OCI-LY3 (cell line): Measurements from ENCODE around the gene PMM2.

Experiments used
- H2AFZ ChIP-seq: fragments of 200-600, 300-600 bp; shearing (Covaris generic); 2 replicates; pipeline ENCODE4 v1.6.0; 2014; ENCODE audit warnings: antibody characterized with exemption, low read depth, low read length
- H3K27ac ChIP-seq: fragments of 200-600, 300-600 bp; sonication (generic); 2 replicates; pipeline ENCODE4 v1.5.1; 2014; ENCODE audit warnings: mild to moderate bottlenecking, low read length, moderate library complexity, mixed read lengths
- H3K27me3 ChIP-seq: fragments of 200-600, 300-600 bp; sonication (generic); 2 replicates; pipeline ENCODE4 v1.6.1; 2014; ENCODE audit warnings: low read depth, low read length, mixed read lengths
- H3K36me3 ChIP-seq: fragments of 200-600, 300-600 bp; sonication (generic); replicated peaks from 2 replicates; pipeline ENCODE3; 2014; ENCODE audit warnings: low read depth, low read length, mixed read lengths
- H3K4me1 ChIP-seq: fragments of 300-600, 200-600 bp; sonication (generic); 2 replicates; pipeline ENCODE4 v1.6.1; 2014; ENCODE audit warnings: low read length, mixed read lengths
- H3K4me2 ChIP-seq: fragments of 200-600, 300-600 bp; sonication (generic); 2 replicates; pipeline ENCODE4 v1.6.1; 2014; ENCODE audit warnings: low read length, mixed read lengths
- H3K4me3 ChIP-seq: fragments of 300-600, 200-600 bp; sonication (generic); 2 replicates; pipeline ENCODE4 v1.5.1; 2014; ENCODE audit warnings: antibody characterized with exemption, mild to moderate bottlenecking, low read length, moderate library complexity
- H3K79me2 ChIP-seq: fragments of 300-600, 200-600 bp; shearing (Covaris generic); 2 replicates; pipeline ENCODE4 v1.6.1; 2014; ENCODE audit warnings: mild to moderate bottlenecking, low read length, mixed read lengths
- H3K9ac ChIP-seq: fragments of 300-600, 200-600 bp; shearing (Covaris generic); 2 replicates; pipeline ENCODE4 v1.6.0; 2014; ENCODE audit warnings: mild to moderate bottlenecking, low read length, moderate library complexity
- H3K9me3 ChIP-seq: fragments of 200-600, 300-600 bp; shearing (Covaris generic); 2 replicates; pipeline ENCODE4 v1.6.1; 2014; ENCODE audit warnings: low read length, mixed read lengths; ENCODE audit not compliant: insufficient read depth
- H4K20me1 ChIP-seq: fragments of 200-600, 300-600 bp; sonication (generic); 2 replicates; pipeline ENCODE4 v1.6.1; 2016; ENCODE audit warnings: low read length, mixed read lengths; ENCODE audit not compliant: insufficient read depth
- CTCF ChIP-seq: fragments of 200-600, 300-600 bp; sonication (generic); IDR thresholded peaks from 2 replicates; pipeline ENCODE4 v1.5.1; 2014; ENCODE audit warnings: antibody characterized with exemption, low read length, low read depth
- EZH2phosphoT487 ChIP-seq: fragments of 200-600 bp; shearing (Covaris generic); IDR thresholded peaks from 2 replicates; pipeline ENCODE4 v1.6.1; 2018; ENCODE audit warnings: antibody characterized with exemption, mixed run types, low read depth

The PMM2 gene

GRCh38 chr16:8764525-8765250, 33.0 kb upstream of the PMM2 start:
- no peaks in the 10 kb centered on the region for H3K9me3 ChIP-seq
- H3K4me3 ChIP-seq: no peak overlapping the region
- H3K4me2 ChIP-seq: no peak overlapping the region
- no peak overlapping the region for H2AFZ ChIP-seq
- H3K27ac ChIP-seq: no peak overlapping the region
- no peaks in the 10 kb centered on the region for H3K4me1 ChIP-seq
- no peaks in the 10 kb centered on the region for H4K20me1 ChIP-seq
- no peak overlapping the region for H3K9ac ChIP-seq
- H3K79me2 ChIP-seq: no peaks in the 10 kb centered on the region
- no peaks in the 10 kb centered on the region for H3K36me3 ChIP-seq
- TF ChIP-seq CTCF: no peak
- no peak for TF ChIP-seq EZH2phosphoT487
- no peaks in the 10 kb centered on the region for H3K27me3 ChIP-seq

- TF ChIP-seq EZH2phosphoT487: no peak
- Histone ChIP-seq H3K9me3 (no peaks in the 10 kb centered on the region), H3K9ac (no peak overlapping the region), H4K20me1 (no peaks in the 10 kb centered on the region), H3K4me3 (no peak overlapping the region), H3K4me1 (no peaks in the 10 kb centered on the region), H3K4me2 (no peak overlapping the region), H3K36me3 (no peaks in the 10 kb centered on the region), H2AFZ (no peak overlapping the region), H3K27ac (no peak overlapping the region), H3K79me2 (no peaks in the 10 kb centered on the region), H3K27me3 (no peaks in the 10 kb centered on the region)
These were observed 30.5 kb upstream of the PMM2 start for GRCh38 chr16:8767176-8767575.

DNA sequence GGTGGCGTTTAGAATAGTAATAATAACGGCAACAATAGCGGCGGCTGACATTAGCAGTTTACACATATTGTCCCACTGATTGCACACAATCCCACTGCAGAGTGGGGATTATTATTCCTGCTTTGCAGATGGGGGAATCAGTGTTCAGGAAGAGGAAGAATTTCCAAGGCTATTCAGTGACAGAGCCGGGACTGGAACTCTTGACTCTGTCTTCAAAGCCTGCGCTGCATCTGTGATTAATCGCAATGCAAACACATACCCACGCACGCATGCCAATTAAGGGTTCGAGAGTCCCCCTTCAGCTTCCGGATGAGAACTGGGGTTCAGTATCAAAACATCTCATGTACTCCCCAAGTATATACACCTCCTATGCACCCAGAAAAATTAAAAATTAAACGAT, 29.4 kb upstream of the PMM2 start:
- Histone ChIP-seq H3K9me3 (no peaks in the 10 kb centered on the region), H4K20me1 (no peaks in the 10 kb centered on the region), H3K79me2 (no peaks in the 10 kb centered on the region), H2AFZ (no peak overlapping the region), H3K9ac (no peak overlapping the region), H3K27ac (no peak overlapping the region), H3K36me3 (no peaks in the 10 kb centered on the region), H3K4me1 (no peaks in the 10 kb centered on the region), H3K4me3 (no peak overlapping the region), H3K4me2 (no peak overlapping the region), H3K27me3 (no peaks in the 10 kb centered on the region)
- TF ChIP-seq EZH2phosphoT487 (no peak), CTCF (no peak)

DNA sequence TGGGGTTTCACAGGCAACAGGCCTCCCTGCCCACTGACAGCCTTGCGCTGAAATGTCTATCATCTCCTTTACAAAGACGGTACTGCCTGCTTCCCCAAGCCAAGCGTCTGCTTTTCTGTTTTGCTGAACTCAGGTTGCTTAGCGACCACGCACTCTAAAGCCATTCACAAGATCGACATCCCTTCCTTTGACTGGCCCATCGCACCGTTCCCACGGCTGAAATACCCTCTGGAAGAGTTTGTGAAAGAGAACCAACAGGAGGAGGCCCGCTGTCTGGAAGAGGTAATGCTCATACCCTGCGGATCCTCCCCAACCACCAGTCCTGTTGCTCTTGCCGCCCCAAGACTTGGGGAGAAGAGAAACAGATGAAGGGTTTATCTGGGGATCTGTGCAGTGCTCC, 28.9 kb upstream of the PMM2 start:
- H3K36me3 ChIP-seq: no peaks in the 10 kb centered on the region
- no peak overlapping the region for H3K4me2 ChIP-seq
- H3K4me1 ChIP-seq: no peaks in the 10 kb centered on the region
- no peaks in the 10 kb centered on the region for H3K9me3 ChIP-seq
- no peaks in the 10 kb centered on the region for H3K79me2 ChIP-seq
- no peak overlapping the region for H2AFZ ChIP-seq
- H3K4me3 ChIP-seq: no peak overlapping the region
- no peaks in the 10 kb centered on the region for H4K20me1 ChIP-seq
- H3K27me3 ChIP-seq: no peaks in the 10 kb centered on the region
- no peak overlapping the region for H3K9ac ChIP-seq
- TF ChIP-seq EZH2phosphoT487 (no peak), CTCF (no peak)
- H3K27ac ChIP-seq: no peak overlapping the region
